Vagina (tissue), 2 donors: ENCODE measurements around the gene PTPN1.

Experiments
- POLR2A ChIP-seq, 2 donors: fragments of 450-650 bp; IDR thresholded peaks; one replicate each; pipeline ENCODE4 v1.6.1; 2017; ENCODE audit warnings: antibody characterized with exemption in 2 of 2, mild to moderate bottlenecking in 2 of 2, moderate library complexity in 2 of 2
- POLR2AphosphoS5 ChIP-seq, 2 donors: sonication (generic); formaldehyde crosslinking; IDR thresholded peaks; one replicate each; pipeline ENCODE4 v1.9.0; 2017; ENCODE audit warnings: antibody characterized with exemption in 2 of 2, mild to moderate bottlenecking in 2 of 2, low read depth in 1 of 2; ENCODE audit not compliant: insufficient read depth in 1 of 2
- TF ChIP-seq, protein P1 (sequence below), 3 experiments: fragments of 450-650 bp in 2 of 3; fragments of 200-600 bp in 1 of 3; sonication (generic) in 1 of 3; IDR thresholded peaks; one replicate each; pipeline ENCODE4 v1.5.1; 2017 to 2019; ENCODE audit warnings: antibody characterized with exemption in 3 of 3, mild to moderate bottlenecking in 2 of 3, moderate library complexity in 2 of 3

DNA sequence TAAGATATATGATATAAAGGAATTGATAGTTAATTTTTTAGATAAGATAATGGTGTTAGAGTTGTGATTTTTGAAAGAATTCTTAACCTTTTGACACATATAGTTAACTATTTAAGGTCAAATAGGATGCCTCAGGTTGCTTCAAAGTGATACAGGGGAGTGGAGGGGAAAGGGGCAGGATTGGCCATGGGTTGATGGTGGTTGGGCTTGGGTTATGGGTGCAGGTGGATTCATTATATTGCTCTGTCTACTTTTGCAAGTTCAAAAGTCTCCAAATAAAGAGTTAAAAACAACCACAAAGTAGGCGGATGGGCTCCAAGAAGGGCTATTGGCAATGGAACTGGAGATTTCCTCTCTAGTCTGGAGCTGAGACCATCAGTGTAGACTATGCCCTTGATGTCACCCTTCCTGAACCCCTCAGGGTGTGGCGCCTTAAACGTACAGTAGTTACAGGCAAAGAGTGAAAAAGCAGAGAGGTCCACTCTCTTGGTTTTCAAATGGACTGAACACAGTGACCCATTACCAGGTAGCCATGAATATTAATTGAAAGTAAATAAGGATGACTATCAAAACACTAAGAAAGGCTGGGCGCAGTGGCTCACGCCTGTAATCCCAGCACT, 81.2 kb downstream of the PTPN1 start:
- TF ChIP-seq, protein P1, sequence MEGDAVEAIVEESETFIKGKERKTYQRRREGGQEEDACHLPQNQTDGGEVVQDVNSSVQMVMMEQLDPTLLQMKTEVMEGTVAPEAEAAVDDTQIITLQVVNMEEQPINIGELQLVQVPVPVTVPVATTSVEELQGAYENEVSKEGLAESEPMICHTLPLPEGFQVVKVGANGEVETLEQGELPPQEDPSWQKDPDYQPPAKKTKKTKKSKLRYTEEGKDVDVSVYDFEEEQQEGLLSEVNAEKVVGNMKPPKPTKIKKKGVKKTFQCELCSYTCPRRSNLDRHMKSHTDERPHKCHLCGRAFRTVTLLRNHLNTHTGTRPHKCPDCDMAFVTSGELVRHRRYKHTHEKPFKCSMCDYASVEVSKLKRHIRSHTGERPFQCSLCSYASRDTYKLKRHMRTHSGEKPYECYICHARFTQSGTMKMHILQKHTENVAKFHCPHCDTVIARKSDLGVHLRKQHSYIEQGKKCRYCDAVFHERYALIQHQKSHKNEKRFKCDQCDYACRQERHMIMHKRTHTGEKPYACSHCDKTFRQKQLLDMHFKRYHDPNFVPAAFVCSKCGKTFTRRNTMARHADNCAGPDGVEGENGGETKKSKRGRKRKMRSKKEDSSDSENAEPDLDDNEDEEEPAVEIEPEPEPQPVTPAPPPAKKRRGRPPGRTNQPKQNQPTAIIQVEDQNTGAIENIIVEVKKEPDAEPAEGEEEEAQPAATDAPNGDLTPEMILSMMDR (IDR thresholded peaks at IDR 0.05): no peak
- no peak for TF ChIP-seq POLR2AphosphoS5 (IDR thresholded peaks at IDR 0.05; ENCODE audit: insufficient read depth in 1 of 2, low read depth in 1 of 2)
- TF ChIP-seq POLR2A (IDR thresholded peaks at IDR 0.05): no peak
